OCI-LY7 (cell line): ENCODE results near the gene FBXL14. TPM values are rescaled to one million over a fixed set of nuclear protein-coding genes. Genes with fewer than 3 reads are reported as not detected.

Experiments
- BruUV-seq: library from RNA; stranded (reverse); fragments of 400-500 nt; replicated peaks from 2 replicates; lab custom pipeline; 2021; lab: Mats Ljungman, UMichigan
- CTCF ChIA-PET: fragments of 300-600 bp; sonication (Branson Sonifier 250); formaldehyde crosslinking; loops from one replicate; lab custom pipeline; 2022; ENCODE audit warnings: antibody characterized with exemption; ENCODE audit not compliant: unreplicated experiment; lab: Charles Lee
- POLR2A ChIA-PET: fragments of 300-600 bp; sonication (Branson Sonifier 250); formaldehyde crosslinking; loops from one replicate; lab custom pipeline; 2022; ENCODE audit warnings: antibody characterized with exemption; lab: Charles Lee
- DNase-seq: peaks from one replicate; pipeline ENCODE4 v3.0.0-alpha.2; 2015; ENCODE audit warnings: low spot score
- H2AFZ ChIP-seq: fragments of 200-600 bp; sonication (generic), shearing (Covaris generic); 2 replicates; pipeline ENCODE4 v1.6.1; 2014; ENCODE audit warnings: mild to moderate bottlenecking, antibody characterized with exemption, low read length, moderate library complexity
- H3K27ac ChIP-seq: fragments of 200-600 bp; sonication (generic); 2 replicates; pipeline ENCODE4 v1.5.1; 2014; ENCODE audit warnings: mixed run types, low read depth, mild to moderate bottlenecking, moderate library complexity, low read length, inconsistent platforms; ENCODE audit not compliant: poor library complexity, severe bottlenecking
- H3K36me3 ChIP-seq: fragments of 200-600 bp; sonication (generic); 2 replicates; pipeline ENCODE4 v1.6.1; 2014; ENCODE audit warnings: mild to moderate bottlenecking, antibody characterized with exemption, low read length, moderate library complexity, mixed read lengths; ENCODE audit not compliant: insufficient read depth
- H3K4me1 ChIP-seq: fragments of 200-600 bp; sonication (generic); 2 replicates; pipeline ENCODE4 v1.5.1; 2014; ENCODE audit warnings: mild to moderate bottlenecking, low read length; ENCODE audit not compliant: insufficient read depth, poor library complexity, severe bottlenecking
- H3K4me2 ChIP-seq: fragments of 200-600 bp; sonication (generic); 2 replicates; pipeline ENCODE4 v1.6.1; 2014; ENCODE audit warnings: mild to moderate bottlenecking, low read length
- H3K4me3 ChIP-seq: fragments of 200-600 bp; sonication (generic); 2 replicates; pipeline ENCODE4 v1.5.1; 2014; ENCODE audit warnings: mild to moderate bottlenecking, low read depth, low read length; ENCODE audit not compliant: poor library complexity, severe bottlenecking
- H3K79me2 ChIP-seq: fragments of 200-600 bp; sonication (generic); 2 replicates; pipeline ENCODE4 v1.6.1; 2016; ENCODE audit warnings: low read depth, mild to moderate bottlenecking, low read length, moderate library complexity, mixed read lengths; ENCODE audit not compliant: insufficient read depth
- H3K9me2 ChIP-seq: fragments of 200-600 bp; sonication (generic); 2 replicates; pipeline ENCODE4 v1.6.1; 2016; ENCODE audit warnings: mild to moderate bottlenecking, low read length, mixed read lengths; ENCODE audit not compliant: insufficient read depth
- H3K9me3 ChIP-seq: fragments of 200-600 bp; sonication (generic); 2 replicates; pipeline ENCODE4 v1.6.1; 2014; ENCODE audit warnings: mild to moderate bottlenecking, mixed run types, low read length, mixed read lengths
- H4K20me1 ChIP-seq: fragments of 200-600 bp; sonication (generic); 2 replicates; pipeline ENCODE4 v1.6.1; 2014; ENCODE audit warnings: mild to moderate bottlenecking, antibody characterized with exemption, low read length, moderate library complexity, mixed read lengths; ENCODE audit not compliant: insufficient read depth
- EZH2phosphoT487 ChIP-seq: fragments of 200-600 bp; sonication (generic); IDR thresholded peaks from 2 replicates; pipeline ENCODE4 v1.6.1; 2018; ENCODE audit warnings: low read depth, borderline replicate concordance, mild to moderate bottlenecking, mixed run types, antibody characterized with exemption, low read length, moderate library complexity, mixed read lengths
- intact Hi-C: fragments of 100-400 bp; cut with micrococcal nuclease; formaldehyde crosslinking; loops from one replicate; pipeline ENCODE4 v1.10.0; 2022; ENCODE audit not compliant: unreplicated experiment
- total RNA-seq, 2 experiments: library from RNA; depleted of rRNA in 1 of 2; stranded (reverse); fragments of >200 nt in 1 of 2; shearing (Covaris generic) in 1 of 2; gene quantifications; 2 replicates each; pipeline ENCODE4 v1.2.3, GENCODE V29; 2014 to 2022
- TF ChIP-seq, protein P1 (sequence below): fragments of 200-600 bp; sonication (generic); conservative IDR thresholded peaks from 2 replicates; pipeline ENCODE4 v1.5.1; 2014; ENCODE audit warnings: mild to moderate bottlenecking, antibody characterized with exemption, low read length, moderate library complexity, mixed read lengths

Gene FBXL14
- total RNA-seq, 2 experiments from 2014 or later: 33.4 to 45.5 TPM

DNA sequence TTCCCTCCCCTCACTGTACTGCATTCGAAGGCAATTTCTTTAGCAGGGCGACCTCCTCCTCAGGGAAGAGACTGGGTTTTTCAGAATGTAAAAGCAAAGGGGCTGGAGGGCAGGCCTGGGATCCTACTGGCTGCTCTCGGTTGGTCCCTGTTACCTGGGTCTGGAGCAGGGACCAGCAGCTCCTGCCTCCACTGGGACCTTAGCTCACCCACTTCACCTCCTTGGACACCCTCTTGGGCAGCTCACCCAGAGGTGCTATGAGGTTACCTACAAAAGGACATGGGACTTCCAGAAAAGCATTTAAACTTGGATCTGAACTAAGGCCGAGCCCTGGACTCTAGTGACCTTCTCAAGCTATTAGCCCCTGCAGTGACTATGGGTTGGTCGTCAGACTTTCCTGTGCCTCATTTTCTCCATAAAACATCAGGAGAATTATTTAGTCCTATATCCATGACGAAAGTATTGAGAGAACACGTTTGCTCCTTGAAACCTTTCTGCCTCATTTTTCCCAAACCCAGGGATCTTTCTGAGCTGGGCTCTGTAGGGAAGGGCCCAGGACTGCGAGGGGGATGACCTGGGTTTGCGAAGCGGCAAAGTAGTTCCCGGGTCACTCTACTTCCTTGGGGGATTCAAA lies 65.0 kb downstream of the FBXL14 start:
- Histone ChIP-seq H3K4me3 (peak overlapping the region; percentile 64), H2AFZ (no peak overlapping the region), H3K9me2 (no peaks in the 10 kb centered on the region), H3K79me2 (peaks cover 14% of the 10 kb centered on the region), H4K20me1 (no peaks in the 10 kb centered on the region), H3K4me1 (peaks cover 49% of the 10 kb centered on the region), H3K4me2 (peak overlapping the region; percentile 52; the same call in 1 of the 2 replicates), H3K9me3 (no peaks in the 10 kb centered on the region), H3K36me3 (no peaks in the 10 kb centered on the region), H3K27ac (no peak overlapping the region)
- intact Hi-C loops: no loop called here
- DNase-seq: no peak
- no peak for TF ChIP-seq EZH2phosphoT487
- TF ChIP-seq, protein P1, sequence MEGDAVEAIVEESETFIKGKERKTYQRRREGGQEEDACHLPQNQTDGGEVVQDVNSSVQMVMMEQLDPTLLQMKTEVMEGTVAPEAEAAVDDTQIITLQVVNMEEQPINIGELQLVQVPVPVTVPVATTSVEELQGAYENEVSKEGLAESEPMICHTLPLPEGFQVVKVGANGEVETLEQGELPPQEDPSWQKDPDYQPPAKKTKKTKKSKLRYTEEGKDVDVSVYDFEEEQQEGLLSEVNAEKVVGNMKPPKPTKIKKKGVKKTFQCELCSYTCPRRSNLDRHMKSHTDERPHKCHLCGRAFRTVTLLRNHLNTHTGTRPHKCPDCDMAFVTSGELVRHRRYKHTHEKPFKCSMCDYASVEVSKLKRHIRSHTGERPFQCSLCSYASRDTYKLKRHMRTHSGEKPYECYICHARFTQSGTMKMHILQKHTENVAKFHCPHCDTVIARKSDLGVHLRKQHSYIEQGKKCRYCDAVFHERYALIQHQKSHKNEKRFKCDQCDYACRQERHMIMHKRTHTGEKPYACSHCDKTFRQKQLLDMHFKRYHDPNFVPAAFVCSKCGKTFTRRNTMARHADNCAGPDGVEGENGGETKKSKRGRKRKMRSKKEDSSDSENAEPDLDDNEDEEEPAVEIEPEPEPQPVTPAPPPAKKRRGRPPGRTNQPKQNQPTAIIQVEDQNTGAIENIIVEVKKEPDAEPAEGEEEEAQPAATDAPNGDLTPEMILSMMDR: no peak
- CTCF ChIA-PET: no interaction called here
- POLR2A ChIA-PET: no interaction called here
- no TSS peak for BruUV-seq

DNA sequence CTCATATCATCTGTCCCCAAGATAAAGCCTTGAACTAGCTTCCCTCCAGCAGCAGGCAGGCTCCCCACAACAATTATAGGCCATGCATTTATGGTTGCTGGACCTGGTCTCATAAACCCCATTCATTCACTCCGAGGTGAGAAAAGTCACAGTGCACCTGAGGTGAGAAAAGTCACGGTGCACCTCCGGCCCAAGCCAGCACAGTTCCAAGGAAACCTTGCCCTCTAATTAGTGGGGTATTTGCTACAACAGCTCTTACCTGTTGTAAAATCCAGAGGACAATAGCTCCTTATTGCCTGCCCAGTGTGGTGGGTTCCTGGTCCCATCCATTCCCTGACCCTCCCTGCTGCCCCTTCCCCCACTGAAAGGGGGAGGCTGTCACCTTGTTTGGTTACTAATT lies 65.6 kb downstream of the FBXL14 start:
- no TSS peak for BruUV-seq
- intact Hi-C loops: no loop called here
- H2AFZ ChIP-seq: no peak overlapping the region
- no peak for DNase-seq
- H3K9me3 ChIP-seq: no peaks in the 10 kb centered on the region
- H4K20me1 ChIP-seq: no peaks in the 10 kb centered on the region
- peaks cover 14% of the 10 kb centered on the region for H3K79me2 ChIP-seq
- no peak for TF ChIP-seq EZH2phosphoT487
- TF ChIP-seq, protein P1: no peak
- ChIA-PET CTCF (no interaction called here), POLR2A (no interaction called here)
- no peak overlapping the region for H3K4me2 ChIP-seq
- H3K36me3 ChIP-seq: no peaks in the 10 kb centered on the region
- H3K27ac ChIP-seq: no peak overlapping the region
- peaks cover 43% of the 10 kb centered on the region for H3K4me1 ChIP-seq
- H3K9me2 ChIP-seq: no peaks in the 10 kb centered on the region
- H3K4me3 ChIP-seq: no peak overlapping the region

DNA sequence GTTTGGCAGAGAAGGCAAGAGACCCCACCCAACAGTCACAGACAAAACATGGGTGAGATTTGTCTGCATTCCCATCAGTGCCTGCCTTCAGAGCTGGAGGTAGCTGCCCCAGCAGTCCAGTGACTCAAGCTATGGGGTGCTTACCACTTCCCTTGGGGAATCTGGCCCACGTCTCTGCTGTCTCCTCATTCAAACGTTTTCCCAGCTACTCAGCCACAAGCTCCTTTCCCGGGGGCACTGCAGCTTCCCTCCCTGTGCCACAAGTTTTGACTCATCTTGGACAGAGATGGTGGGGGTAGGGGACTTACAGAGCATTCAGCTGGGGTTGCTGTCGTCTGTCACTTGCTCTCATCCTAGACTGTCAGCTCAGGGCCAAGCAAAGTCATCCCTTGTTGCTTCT lies 66.6 kb downstream of the FBXL14 start:
- POLR2A ChIA-PET: no interaction called here
- no peak overlapping the region for H3K4me2 ChIP-seq

More for the DNA sequence above, 66.6 kb downstream of the FBXL14 start:
- H4K20me1 ChIP-seq: no peaks in the 10 kb centered on the region
- H3K4me1 ChIP-seq: peaks cover 33% of the 10 kb centered on the region
- no peaks in the 10 kb centered on the region for H3K9me3 ChIP-seq
- TF ChIP-seq EZH2phosphoT487: no peak
- TF ChIP-seq, protein P1: no peak
- DNase-seq: no peak
- BruUV-seq: no TSS peak
- H3K79me2 ChIP-seq: peaks cover 13% of the 10 kb centered on the region
- H3K9me2 ChIP-seq: no peaks in the 10 kb centered on the region
- CTCF ChIA-PET: no interaction called here
- H3K27ac ChIP-seq: no peak overlapping the region
- intact Hi-C loops: no loop called here
- no peak overlapping the region for H2AFZ ChIP-seq
- H3K36me3 ChIP-seq: no peaks in the 10 kb centered on the region
- no peak overlapping the region for H3K4me3 ChIP-seq
